A673 (cell line): ENCODE results near the gene NRXN2.

Experiments
- EZH2 ChIP-seq: fragments of 200-600 bp; sonication (generic); IDR thresholded peaks from 2 replicates; pipeline ENCODE4 v1.6.1; 2017; ENCODE audit warnings: borderline replicate concordance, low read depth, mild to moderate bottlenecking, mixed read lengths, antibody characterized with exemption, low read length; ENCODE audit not compliant: poor library complexity, severe bottlenecking
- TF ChIP-seq, protein P1 (sequence below): fragments of 300-800, 200-600 bp; sonication (generic); conservative IDR thresholded peaks from 2 replicates; pipeline ENCODE4 v1.5.1; 2017; ENCODE audit warnings: low read depth, mild to moderate bottlenecking, antibody characterized with exemption, low read length, moderate library complexity, mixed read lengths

DNA sequence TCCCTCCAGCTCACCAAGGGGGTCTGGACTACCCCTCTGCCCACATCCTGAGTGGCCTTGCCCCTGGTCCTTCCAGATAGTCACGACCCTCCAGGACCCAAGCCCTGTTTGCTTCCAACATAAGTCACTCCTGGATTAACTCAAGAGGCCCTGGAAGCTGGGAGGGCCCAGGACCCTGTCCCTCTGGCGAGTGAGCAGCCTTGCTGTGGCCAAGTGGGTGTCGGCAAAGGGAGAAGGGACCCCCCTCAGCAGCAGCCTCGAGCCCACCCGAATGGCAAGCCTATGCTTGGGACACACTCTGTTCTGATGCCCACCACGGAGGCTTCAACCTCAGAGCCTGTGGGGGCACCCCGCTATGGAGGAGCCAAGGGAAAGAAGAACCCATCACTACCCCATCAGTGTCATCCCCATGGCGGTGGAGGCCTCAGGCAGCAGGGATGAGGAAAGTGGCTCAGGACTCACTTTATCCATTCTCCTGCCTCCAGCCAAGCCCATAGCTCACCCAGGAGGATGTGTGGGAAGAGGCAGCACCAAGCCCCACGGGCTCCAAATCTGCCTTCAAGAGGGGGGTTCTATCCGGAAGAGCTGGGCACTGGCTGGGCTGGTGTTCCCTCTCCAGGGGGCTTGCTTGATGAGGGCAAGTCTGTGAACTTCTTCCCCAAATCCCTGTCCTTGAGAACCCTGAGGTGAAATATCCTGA is 119.4 kb downstream of the NRXN2 start:
- TF ChIP-seq, protein P1, sequence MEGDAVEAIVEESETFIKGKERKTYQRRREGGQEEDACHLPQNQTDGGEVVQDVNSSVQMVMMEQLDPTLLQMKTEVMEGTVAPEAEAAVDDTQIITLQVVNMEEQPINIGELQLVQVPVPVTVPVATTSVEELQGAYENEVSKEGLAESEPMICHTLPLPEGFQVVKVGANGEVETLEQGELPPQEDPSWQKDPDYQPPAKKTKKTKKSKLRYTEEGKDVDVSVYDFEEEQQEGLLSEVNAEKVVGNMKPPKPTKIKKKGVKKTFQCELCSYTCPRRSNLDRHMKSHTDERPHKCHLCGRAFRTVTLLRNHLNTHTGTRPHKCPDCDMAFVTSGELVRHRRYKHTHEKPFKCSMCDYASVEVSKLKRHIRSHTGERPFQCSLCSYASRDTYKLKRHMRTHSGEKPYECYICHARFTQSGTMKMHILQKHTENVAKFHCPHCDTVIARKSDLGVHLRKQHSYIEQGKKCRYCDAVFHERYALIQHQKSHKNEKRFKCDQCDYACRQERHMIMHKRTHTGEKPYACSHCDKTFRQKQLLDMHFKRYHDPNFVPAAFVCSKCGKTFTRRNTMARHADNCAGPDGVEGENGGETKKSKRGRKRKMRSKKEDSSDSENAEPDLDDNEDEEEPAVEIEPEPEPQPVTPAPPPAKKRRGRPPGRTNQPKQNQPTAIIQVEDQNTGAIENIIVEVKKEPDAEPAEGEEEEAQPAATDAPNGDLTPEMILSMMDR = no peak
- no peak for TF ChIP-seq EZH2
